Limb (tissue), 2 donors: ENCODE measurements around the gene WASF1.
A peak's percentile ranks its signal among the peaks of the same experiment; 100 is the strongest.

Experiments
- DNase-seq, 2 donors: peaks; one replicate each; pipeline ENCODE4 v3.0.0-alpha.2; 2016; ENCODE audit errors: extremely low spot score in 2 of 2

The WASF1 gene

DNA sequence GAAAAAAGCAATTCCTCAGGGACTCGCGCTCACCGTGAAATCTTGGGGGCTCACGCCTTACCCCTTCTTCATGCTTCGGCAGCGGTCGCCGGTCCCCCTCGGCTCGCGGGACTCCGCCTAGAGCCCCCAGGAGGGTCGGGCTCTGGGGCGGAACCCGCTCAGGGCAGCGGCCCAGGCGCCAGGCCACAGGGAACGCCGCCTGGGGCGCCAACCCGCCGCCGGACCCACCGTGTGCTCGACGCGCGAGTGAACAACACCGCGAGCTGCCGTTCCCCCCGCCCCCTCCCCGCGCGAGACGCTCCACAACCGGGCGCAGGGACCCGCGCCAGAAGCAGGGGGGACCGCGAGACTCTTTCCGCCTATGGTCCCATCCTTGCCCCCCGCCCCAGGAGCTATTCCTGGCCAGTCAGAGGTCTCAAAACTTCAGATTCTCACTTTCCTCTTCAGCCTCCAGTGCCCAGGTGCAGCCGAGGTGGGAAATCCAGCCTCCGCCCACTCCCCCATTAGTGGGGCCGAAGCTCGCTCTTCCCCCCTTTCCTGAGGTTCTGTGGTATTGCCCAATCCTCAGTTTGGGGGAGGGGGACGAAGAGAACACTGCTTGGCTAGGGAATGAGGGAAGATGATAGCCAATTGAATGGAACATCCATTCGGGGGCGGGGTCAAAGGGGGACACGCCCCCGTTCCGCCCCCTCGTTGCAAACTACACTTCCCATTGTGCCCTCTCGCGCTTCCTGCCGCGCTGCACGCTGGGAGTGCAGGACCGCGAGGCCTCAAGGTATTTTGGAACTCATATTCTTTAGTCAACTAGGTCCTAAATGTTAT is at the start of gene WASF1:
Gene WASF1 (minus strand): TSS at position 265 of the 822 bp plus-strand sequence. CDS start 52,069 bp downstream, outside the sequence.
- DNase-seq, result peak; percentile 97 to 98

DNA sequence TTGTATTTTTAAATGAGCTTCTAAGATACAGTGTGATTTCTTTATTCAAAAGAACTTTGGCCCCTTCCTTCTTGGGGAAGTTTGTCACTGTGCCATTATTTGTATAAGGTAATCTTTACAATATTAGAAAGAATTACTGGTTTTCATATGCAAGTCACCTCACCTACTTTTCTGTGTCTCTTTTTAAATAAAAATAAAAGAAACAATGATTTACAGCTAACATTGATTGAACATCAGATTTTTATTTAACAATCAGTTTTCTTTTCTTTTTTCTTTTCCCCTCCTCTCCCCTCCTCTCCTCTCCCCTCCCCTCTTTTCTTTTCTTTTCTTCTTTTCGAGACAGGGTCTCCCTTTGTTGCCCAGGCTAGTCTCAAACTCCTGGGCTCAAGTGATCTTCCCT is 46.8 kb upstream of the WASF1 start:
- no peak for DNase-seq

DNA sequence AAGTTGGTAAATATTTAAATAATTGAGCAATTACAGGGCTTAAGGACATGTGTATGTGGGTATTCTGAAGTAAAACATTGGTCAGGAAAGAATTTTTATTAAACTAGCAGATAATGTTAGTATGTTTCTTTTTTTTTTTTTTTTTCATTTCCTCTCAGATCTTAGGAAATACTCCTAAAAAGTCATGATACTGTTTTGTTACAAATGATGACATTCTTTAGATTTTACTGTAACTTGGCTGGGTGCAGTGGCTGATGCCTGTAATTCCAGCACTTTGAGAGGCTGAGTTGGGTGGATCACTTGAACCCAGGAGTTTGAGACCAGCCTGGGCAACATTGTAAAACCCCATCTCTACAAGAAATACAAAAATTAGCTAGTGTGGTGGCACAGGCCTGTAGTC is 42.3 kb upstream of the WASF1 start:
- no peak for DNase-seq

DNA sequence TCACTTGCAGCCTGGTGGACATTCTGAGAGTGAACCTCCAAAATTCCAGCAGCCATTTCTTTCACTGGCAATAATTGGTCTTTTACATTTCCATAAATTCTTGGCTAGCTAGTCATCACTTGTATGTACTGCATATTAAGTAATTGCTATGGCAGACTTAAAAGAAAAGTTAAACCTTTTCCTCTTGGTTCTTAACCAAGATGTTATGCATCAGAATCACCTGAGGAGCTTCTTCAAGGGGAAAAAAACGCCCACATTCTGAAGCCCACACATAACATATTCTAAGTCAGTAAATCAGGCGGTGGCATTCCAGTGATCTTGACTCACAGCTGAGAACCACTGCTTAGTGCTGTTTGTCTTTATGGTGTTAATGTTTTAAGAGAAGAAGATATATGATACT is 37.8 kb upstream of the WASF1 start:
- no peak for DNase-seq

DNA sequence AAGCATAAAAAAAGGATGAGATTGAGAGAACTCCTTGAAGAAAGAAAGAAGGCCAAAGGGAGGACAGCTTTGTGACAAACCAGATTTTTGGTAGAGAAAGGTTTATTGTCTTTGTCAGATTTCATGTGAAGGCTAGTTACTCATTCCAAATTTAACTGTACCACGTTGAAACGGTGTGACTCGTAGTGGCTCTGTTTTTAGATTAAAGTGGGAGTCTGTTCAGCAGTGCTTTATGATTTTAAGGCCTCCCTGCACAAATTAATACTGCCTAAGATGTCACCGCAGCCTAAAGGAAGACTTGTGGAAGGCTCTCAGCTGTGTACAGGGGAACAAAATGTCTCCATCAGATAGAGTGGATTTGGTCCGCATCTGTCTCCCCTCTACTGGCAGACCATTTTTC is 36.7 kb upstream of the WASF1 start:
- DNase-seq, result no peak

DNA sequence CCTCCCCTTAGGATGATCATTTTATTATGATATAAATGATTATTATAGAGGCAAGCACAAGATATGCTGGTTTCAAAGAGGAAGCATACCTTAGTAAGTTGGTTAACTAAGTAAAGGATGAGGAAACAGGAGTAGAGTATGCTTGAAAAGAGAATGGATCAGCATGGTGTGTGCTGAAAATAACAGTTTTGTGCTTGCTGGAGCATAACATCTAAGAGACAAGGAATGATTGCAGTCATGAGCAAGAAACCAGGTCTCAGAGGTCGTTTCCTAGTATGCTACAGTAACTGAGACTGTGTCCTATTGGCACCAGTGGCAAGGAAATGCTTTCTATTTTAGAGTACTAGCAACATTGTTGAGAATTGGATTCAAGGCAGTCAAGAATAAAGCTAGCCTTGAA is 34.9 kb upstream of the WASF1 start:
- no peak for DNase-seq

DNA sequence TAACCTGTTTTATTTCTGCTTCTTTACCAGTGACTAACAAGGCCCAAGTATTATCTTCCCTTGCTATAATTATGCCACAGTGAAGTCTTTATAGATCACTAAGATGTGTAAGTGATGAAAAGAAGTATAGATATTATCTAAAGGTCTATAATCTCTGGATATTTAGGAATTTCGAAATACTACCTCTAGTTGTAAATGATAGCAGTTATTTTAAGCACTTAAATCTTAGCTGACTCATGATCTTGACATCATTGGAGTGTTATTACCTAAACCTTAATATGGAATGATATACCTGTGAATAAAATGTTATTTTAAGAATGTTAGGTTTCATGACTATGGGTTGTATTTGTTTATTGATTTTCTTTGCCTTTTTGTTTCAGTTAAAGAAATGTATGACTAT is 32.3 kb upstream of the WASF1 start:
- DNase-seq, result no peak

DNA sequence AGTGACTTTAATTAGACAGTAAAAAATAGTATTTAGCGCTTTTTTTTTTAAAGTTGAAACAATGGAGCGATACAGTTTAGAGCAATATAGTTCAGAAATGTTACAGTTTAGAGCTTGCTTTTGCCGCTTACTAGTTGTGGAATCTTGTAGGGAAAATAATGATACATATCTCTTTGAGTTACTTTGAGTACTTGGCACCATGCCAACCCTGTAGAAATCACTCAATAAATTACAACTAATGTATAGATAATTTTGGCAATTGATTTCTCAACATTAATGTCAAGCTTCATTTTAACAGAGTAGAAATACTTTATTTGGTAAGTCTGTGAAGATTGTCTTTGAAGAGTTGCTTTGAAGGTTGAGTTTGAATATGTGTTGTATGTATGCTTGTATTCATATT is 28.2 kb upstream of the WASF1 start:
- no peak for DNase-seq

DNA sequence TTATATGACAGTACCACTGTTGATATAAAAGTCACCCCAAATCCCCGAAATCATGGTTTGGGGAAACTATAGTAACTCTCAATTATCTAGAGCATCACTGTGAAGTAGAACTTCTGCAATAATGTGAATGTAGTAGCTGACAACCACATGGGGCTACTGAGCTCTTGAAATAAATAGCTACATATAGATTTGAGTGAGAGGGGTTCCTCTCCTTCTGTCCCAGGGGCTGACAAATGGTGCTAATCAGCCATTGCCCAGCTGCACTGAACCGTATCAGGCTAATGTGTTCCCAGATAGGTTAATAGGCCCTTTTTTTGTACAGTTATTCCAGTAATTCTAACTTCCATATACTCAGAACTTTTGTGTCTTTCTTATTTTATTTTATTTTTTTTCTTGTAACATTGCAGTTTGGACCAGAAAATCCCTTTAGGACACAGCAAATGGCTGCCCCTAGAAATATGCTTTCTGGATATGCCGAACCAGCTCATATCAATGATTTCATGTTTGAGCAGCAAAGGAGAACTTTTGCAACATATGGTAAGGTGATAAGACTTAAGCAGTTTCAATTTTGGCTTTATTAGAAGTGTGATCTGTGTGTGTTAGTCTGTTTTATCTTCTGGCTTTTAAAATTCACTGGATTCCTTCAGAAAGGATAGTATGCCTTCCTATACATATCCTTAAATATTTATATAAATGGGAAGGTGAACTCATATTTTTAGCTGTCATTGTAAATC is 21.8 kb upstream of the WASF1 start:
- no peak for DNase-seq

DNA sequence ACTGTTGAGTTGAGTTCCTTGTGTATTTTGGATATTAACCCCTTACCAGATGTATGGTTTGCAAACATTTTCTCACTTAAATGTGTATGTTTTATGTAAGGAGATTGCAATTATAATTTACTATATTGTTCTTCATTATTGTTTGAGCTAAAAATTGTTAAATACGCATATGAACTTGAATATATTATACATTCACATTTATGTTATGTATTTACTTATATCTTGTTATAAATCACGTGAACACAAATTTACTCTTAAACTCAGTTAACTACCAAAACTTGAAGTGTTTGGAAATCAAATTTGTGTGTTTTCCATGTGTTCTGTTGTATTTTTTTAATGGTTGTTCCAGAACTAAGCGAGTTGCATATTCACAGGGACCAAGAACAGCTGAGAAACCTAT is 19.1 kb upstream of the WASF1 start:
- no peak for DNase-seq

DNA sequence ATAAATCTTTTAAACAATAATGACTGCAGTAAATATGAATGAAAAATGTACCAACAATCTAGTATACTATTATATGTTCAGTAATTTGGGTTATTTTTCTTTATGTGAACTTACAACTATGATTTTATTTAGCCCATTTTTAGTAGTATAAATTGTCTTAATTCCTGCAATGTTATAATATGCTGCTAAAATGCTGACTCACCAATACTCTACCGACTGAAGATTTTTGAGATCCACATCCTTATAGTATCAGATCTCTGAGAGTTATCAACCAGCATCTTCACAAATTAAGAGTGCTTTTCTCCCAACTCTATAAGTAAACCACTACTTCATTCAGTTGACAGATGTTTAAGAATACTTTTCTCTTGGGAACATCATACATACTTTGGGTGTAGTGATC is 17.4 kb upstream of the WASF1 start:
- no peak for DNase-seq

DNA sequence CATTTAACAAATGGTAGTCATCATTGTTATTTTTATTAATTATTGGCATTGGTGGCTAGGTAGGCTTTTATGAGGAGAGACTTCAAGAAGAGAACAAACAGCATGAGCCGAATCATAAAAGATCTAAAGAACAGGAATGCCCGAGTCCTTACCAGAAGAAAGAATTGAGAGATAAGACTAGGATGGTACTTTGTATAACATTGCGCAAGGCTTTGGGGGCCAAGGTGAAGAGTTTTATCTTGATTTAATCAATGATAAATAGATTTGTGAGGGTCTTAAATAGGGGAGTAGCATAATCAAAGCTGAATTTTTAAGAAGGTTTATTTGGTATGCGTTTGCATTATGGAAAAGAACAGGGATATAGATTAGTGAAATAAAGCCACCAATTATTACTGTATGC is 16.2 kb upstream of the WASF1 start:
- no peak for DNase-seq

DNA sequence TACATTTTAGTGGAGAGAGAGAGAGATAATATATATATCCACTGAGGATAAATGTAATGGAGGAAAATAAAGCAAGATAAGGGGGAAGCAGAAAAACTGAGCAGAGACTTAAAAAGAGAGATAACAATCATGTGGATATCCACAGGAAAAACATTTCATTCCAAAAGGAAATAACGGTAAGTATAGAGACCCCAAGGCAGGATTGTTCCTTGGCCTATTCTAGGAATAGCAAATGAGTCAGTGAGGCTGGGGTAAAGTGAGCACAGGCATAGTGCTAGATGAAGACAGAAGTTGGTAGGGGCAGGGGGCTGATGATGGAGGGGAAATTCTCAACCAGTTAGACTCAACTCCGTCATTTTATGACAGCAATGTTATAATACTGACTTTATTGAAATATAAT is 12.0 kb upstream of the WASF1 start:
- no peak for DNase-seq

DNA sequence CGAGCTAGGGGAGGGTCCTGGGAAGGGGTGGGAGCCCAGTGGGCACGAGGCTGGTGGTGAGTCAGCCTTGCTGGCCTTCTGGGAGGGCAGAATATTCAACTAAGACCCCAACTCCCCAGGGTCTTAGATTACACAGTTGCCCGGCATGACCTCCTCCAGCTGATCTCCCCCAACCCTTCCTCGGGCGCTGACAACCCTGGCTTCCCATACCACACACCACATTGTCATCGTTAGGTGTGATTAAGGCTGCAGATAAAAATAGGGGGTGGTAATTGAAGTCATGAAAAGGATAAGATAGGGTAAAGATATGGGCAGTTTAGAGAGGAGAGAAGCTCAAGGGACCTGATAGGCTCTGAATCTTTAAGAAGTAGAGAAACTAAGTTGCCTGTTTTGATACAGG is 11.3 kb upstream of the WASF1 start:
- DNase-seq, result no peak

DNA sequence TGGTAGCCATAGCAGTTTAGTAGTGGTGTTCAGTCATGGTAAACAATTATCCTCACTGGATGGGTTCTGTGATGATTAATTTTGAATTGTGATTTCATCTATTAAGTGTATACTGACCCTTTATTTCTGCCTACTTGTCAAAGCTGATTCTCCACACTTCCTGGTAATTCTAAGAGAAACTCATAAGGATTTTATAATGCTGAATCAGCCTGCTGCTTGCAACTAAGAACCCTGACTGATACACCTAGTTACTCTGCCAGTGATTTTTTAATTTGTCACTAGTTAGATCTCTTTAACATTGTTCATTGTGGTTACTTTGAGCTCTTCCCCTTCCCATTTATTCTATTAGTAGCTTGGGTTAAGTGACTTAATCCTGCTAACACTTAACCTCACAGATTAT is 9.3 kb upstream of the WASF1 start:
- DNase-seq, result no peak

DNA sequence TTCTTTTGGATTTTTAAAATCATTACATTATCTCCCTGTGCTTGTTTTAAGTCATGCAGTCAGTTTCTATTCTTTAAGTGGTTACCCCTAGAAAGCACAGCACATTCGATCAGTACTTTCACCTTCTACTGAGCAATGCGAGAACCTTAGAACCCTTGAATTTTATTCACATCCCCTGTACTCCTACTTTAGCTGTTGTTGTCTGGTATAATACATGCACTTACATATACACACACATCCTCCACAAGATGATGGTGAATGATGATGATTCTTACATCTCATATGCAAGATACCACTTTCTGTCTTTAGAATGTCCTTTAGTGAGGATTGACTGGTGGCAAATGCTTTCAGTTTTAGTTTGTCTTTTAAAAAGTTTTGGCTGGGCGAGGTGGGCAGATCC is 6.4 kb upstream of the WASF1 start:
- DNase-seq, result no peak

DNA sequence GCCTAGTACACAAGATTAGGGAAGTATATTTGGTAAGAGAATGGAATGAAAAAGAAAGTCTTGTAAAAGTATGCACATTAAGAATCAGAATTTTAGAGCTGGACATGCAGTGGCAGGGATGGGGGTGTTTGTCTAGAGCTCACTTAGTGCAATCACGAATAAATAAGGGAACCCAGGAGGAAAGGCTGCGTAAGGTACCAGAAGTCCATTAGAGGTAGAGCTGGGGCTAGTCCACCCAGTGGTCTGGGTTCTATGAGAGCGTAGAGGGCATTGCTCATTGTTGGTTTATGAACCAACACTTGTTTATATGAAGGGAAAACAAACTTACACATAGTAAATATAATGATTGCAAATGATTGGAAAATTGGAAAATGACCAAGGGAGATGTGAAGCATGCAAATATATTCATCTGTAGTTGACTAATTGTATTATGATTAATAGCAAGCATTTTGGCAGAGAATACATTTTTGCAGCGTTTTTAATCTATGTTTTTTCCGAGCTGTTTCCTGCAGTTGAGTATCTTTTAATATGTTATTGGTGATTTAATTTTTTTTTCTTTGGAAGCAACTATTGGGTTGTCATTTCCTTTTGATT is 3.9 kb upstream of the WASF1 start:
- DNase-seq, result no peak

DNA sequence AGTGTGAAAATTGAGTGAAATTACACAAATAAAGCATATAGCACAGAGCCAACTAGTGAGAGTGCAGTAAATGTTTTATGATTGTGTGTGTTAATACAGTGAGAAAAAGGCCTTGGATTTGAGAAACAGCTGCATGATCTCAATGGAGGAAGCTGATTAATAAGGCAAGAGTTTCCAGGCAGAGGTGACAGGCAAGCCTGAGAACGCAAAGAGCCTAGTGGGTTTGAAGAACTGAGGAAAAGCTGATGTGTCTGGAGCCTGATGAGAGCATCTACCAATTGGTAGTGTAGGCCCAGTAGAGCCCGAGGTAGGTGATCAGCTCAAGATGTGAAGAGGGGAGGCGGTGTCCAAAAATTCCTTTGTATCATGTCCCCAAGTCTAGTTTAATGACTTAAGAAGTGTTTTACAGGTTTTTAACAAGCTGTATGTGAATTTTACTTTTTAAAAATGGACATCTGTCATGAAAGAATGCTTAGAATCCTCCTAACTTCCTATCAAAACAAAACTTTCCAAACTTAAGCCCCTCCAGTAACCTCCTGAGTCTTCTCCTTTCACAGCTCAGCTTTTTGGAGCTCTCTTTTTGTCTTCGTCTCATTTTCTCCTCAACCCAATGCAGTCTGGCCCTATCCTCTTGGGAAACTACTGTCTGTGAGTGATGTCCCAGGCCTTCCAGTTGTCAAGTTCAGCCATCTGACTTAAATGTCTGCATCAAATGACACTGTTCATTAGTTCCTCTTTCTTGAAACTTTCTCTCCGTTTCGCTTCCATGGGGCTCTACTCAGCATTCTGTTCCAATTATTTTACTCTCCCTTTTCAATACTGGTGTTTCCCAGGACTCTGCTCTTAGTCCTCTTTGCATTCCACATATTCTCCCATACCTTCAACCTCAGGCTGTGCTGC is 1.9 kb upstream of the WASF1 start:
- DNase-seq, result no peak

DNA sequence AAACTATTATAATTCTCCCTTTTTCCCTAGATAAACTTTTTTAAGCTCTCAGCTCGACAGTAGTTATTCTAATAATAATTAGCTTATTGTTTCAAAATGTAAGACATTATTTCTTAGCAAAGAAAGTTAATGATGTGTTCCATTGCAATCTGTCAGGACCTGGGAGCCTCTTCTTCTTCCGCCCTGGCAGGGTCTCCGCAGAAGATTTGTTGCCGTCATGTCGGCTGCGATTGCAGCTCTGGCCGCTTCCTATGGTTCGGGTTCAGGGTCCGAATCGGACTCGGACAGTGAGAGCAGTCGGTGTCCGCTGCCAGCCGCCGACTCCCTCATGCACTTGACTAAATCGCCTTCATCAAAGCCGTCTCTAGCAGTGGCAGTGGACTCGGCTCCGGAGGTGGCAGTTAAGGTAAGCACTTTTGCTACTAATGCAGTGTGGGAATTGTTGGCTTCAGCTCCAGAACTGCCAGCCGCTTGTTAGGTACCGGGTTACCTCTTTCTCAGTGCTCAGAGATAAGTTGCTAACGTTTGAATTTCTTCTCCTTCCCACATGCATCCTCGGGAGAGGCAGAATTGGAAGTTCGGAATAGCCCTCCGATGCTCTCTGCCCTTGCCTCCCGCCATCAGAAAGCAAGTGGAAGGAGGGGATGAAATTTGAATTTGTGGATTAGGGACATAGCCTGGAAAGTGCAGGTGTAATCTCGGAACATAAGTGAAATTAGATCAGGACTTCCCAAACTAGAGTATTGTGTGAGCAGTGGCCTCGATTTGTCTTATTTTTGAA is 948 bp upstream of the WASF1 start, which contains the start of gene CDC40:
Gene CDC40 (plus strand): TSS at position 200 of the 781 bp plus-strand sequence. CDS start 18 bp downstream, at position 218.
- peak in 1 of 2 donors; percentile 78 for DNase-seq

DNA sequence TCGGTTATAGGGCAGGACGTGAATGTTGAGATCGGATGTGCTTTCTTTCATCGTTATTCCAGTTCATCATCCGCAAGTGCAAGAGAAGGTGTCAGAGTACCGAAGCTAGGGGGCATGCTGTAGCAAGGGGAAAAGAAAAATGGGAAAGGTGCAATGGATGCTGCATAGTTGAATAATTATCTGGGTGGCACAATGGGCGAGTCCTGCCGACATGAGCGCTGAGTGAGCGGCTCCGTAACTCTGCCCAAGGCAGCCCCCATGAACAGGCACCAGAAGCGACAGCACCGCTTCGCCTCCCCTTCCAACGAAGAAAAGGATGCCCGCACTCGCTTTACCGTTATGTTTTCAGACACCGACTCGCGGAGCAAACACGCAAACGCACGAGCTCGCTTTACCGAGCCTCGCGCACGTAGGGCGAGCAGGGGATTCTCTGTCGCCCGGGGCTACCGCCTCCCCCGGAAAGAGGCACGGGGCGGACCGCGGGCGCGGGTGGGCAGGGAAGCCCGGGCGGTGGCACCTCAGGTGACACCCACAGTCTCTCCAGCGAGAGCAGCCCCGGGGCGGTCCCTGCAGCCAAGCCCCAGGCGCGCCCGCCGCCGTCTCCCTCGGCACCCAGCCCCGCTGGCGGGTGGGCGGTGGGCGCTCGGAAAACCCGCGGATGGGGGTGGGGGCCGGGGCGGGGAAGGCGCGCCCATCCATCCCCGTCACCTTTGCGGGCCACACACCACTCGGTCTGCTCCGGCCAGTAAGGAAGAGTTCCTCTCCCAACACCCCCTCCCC is 654 bp downstream of the WASF1 start:
- peak; percentile 73 for DNase-seq
